HepG2 (cell line): ENCODE data around the gene FAM3B. TPM values are rescaled to one million over a fixed set of nuclear protein-coding genes. Genes with fewer than 3 reads are reported as not detected.
A peak's percentile ranks its signal among the peaks of the same experiment; 100 is the strongest.

ENCODE experiments used
- HMG20A ChIP-seq: IDR thresholded peaks from 2 replicates; pipeline ENCODE4 v1.6.1; 2016; ENCODE audit warnings: borderline replicate concordance
- HNRNPUL1 ChIP-seq: fragments of 200-400 bp; formaldehyde crosslinking; IDR thresholded peaks from 2 replicates; pipeline ENCODE4 v1.6.1; 2017; ENCODE audit warnings: low read depth, mild to moderate bottlenecking, low read length, moderate library complexity
- IRX3 ChIP-seq: sonication (generic); formaldehyde crosslinking; IDR thresholded peaks from 2 replicates; pipeline ENCODE4 v1.8.1; 2023; ENCODE audit warnings: mild to moderate bottlenecking, low read depth, missing genetic modification reagents, borderline replicate concordance
- KLF13 ChIP-seq: sonication (generic); formaldehyde crosslinking; IDR thresholded peaks from 2 replicates; pipeline ENCODE4 v1.4.0; 2020; ENCODE audit warnings: mild to moderate bottlenecking, missing genetic modification reagents
- ZNF121 ChIP-seq: sonication (generic); formaldehyde crosslinking; IDR thresholded peaks from 2 replicates; pipeline ENCODE4 v1.5.0; 2020; ENCODE audit warnings: mild to moderate bottlenecking, missing genetic modification reagents
- ZNF33A ChIP-seq: sonication (generic); formaldehyde crosslinking; IDR thresholded peaks from 2 replicates; pipeline ENCODE4 v1.5.1; 2020; ENCODE audit warnings: missing genetic modification reagents, mild to moderate bottlenecking, moderate library complexity, borderline replicate concordance
- ZNF550 ChIP-seq: sonication (generic); formaldehyde crosslinking; IDR thresholded peaks from 2 replicates; pipeline ENCODE4 v1.4.0; 2020; ENCODE audit warnings: mild to moderate bottlenecking, missing genetic modification reagents, borderline replicate concordance
- ZNF558 ChIP-seq: sonication (generic); formaldehyde crosslinking; IDR thresholded peaks from 2 replicates; pipeline ENCODE4 v1.9.0; 2022; ENCODE audit warnings: mild to moderate bottlenecking, missing genetic modification reagents, borderline replicate concordance
- ZNF883 ChIP-seq: sonication (generic); formaldehyde crosslinking; IDR thresholded peaks from 2 replicates; pipeline ENCODE4 v1.5.1; 2020; ENCODE audit warnings: mild to moderate bottlenecking, missing genetic modification reagents; ENCODE audit errors: not compliant biosample characterization
- polyA plus RNA-seq, 8 experiments: library from polyadenylated mRNA; depleted of rRNA in 3 of 8; stranded (reverse) in 7 of 8; unstranded in 1 of 8; fragments of >200 nt; fragmentation: Illumina TruSeq in 4 of 8; extraction: Trizol in 4 of 8; gene quantifications; 2 replicates each; pipeline versions ENCODE4 v1.2.1 to v1.2.3, GENCODE V29; 2011 to 2016; ENCODE audit warnings: low read depth in 4 of 8, missing spikeins in 1 of 8, mixed read lengths in 1 of 8; ENCODE audit not compliant: insufficient read depth in 1 of 8
- total RNA-seq, 5 experiments: library from RNA; depleted of rRNA; stranded (reverse); fragments of >200 nt; fragmentation: Illumina TruSeq; extraction: Trizol; gene quantifications; 2 replicates each; pipeline ENCODE4 v1.2.3, GENCODE V29; 2016; ENCODE audit warnings: low read depth in 1 of 5
- TF ChIP-seq, protein P1 (sequence below): sonication (generic); formaldehyde crosslinking; IDR thresholded peaks from 2 replicates; pipeline ENCODE4 v1.4.0; 2020; ENCODE audit warnings: mild to moderate bottlenecking, missing genetic modification reagents
- TF ChIP-seq, protein P2 (sequence below): sonication (generic); formaldehyde crosslinking; IDR thresholded peaks from 2 replicates; pipeline ENCODE4 v1.9.0; 2021; ENCODE audit warnings: missing genetic modification reagents, mild to moderate bottlenecking, borderline replicate concordance
- TF ChIP-seq, protein P3 (sequence below): IDR thresholded peaks from 2 replicates; pipeline ENCODE4 v1.6.1; 2016; ENCODE audit warnings: missing compliant biosample characterization, missing genetic modification reagents, borderline replicate concordance
- TF ChIP-seq, protein P4 (sequence below): IDR thresholded peaks from 2 replicates; pipeline ENCODE4 v1.6.1; 2016; ENCODE audit warnings: mild to moderate bottlenecking
- TF ChIP-seq, protein P5 (sequence below): sonication (generic); formaldehyde crosslinking; IDR thresholded peaks from 2 replicates; pipeline ENCODE4 v1.8.1; 2023; ENCODE audit warnings: mild to moderate bottlenecking, missing genetic modification reagents
- TF ChIP-seq, protein P6 (sequence below): sonication (generic); formaldehyde crosslinking; IDR thresholded peaks from 2 replicates; pipeline ENCODE4 v1.4.0; 2020; ENCODE audit warnings: missing genetic modification reagents, borderline replicate concordance

FAM3B gene
- total and polyA plus RNA-seq, 2 of the 13 experiments (the other 11 are each of a cell fraction or from before 2014, with no cell fraction given) = 46.5 to 62.0 TPM

DNA sequence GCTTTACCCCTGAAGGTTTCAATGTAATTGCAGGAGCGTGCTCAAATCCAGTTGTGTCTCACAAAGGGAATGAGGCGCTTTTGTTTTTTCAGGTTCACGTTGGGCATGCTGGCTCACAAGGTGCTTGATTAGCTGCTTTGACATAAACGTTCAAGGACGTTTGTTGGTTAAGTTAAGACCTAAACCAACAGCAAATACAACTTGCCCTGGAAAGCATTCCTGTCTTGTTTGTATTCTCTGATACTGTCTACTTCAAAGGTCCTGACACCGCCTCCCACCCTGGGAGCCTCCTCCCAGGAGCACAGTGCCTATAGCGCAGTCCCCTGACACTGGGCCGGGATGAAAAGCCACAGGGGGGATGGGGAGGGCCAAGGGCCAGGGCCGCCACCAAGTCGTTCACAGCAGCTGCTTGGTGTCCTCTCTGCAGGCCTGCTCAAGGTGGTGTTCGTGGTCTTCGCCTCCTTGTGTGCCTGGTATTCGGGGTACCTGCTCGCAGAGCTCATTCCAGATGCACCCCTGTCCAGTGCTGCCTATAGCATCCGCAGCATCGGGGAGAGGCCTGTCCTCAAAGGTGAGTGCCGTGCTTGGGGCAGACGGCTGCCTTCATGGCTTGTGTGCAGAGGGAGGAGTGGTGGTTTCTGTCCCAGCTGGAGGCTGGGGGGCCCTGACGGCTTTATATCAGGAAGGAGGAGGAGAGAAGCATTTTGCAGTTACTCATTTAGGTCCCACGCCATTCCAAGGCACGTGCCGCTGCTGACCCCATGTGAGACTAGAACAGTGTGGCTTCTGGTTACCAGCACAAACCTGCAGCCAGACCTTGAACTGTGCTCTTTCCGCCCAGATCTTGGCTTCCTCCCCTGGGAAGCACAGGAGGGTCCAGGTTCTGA is 6.1 kb downstream of the FAM3B start (continued):
- TF ChIP-seq, protein P1, sequence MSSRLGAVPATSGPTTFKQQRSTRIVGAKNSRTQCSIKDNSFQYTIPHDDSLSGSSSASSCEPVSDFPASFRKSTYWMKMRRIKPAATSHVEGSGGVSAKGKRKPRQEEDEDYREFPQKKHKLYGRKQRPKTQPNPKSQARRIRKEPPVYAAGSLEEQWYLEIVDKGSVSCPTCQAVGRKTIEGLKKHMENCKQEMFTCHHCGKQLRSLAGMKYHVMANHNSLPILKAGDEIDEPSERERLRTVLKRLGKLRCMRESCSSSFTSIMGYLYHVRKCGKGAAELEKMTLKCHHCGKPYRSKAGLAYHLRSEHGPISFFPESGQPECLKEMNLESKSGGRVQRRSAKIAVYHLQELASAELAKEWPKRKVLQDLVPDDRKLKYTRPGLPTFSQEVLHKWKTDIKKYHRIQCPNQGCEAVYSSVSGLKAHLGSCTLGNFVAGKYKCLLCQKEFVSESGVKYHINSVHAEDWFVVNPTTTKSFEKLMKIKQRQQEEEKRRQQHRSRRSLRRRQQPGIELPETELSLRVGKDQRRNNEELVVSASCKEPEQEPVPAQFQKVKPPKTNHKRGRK (CRISPR knock-in tag) = no peak
- peak; percentile 93 for TF ChIP-seq HMG20A (CRISPR knock-in tag)
- TF ChIP-seq IRX3 (CRISPR knock-in tag) = no peak; the same call in 1 of the 2 replicates
- TF ChIP-seq ZNF550 (CRISPR knock-in tag) = peak; percentile 86; the same call in 1 of the 2 replicates
- no peak for TF ChIP-seq ZNF33A (CRISPR knock-in tag)
- TF ChIP-seq, protein P2, sequence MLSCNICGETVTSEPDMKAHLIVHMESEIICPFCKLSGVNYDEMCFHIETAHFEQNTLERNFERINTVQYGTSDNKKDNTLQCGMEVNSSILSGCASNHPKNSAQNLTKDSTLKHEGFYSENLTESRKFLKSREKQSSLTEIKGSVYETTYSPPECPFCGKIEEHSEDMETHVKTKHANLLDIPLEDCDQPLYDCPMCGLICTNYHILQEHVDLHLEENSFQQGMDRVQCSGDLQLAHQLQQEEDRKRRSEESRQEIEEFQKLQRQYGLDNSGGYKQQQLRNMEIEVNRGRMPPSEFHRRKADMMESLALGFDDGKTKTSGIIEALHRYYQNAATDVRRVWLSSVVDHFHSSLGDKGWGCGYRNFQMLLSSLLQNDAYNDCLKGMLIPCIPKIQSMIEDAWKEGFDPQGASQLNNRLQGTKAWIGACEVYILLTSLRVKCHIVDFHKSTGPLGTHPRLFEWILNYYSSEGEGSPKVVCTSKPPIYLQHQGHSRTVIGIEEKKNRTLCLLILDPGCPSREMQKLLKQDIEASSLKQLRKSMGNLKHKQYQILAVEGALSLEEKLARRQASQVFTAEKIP (CRISPR knock-in tag) = no peak
- TF ChIP-seq, protein P3, sequence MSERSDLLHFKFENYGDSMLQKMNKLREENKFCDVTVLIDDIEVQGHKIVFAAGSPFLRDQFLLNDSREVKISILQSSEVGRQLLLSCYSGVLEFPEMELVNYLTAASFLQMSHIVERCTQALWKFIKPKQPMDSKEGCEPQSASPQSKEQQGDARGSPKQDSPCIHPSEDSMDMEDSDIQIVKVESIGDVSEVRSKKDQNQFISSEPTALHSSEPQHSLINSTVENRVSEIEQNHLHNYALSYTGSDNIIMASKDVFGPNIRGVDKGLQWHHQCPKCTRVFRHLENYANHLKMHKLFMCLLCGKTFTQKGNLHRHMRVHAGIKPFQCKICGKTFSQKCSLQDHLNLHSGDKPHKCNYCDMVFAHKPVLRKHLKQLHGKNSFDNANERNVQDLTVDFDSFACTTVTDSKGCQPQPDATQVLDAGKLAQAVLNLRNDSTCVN (CRISPR knock-in tag) = no peak
- TF ChIP-seq, protein P4, sequence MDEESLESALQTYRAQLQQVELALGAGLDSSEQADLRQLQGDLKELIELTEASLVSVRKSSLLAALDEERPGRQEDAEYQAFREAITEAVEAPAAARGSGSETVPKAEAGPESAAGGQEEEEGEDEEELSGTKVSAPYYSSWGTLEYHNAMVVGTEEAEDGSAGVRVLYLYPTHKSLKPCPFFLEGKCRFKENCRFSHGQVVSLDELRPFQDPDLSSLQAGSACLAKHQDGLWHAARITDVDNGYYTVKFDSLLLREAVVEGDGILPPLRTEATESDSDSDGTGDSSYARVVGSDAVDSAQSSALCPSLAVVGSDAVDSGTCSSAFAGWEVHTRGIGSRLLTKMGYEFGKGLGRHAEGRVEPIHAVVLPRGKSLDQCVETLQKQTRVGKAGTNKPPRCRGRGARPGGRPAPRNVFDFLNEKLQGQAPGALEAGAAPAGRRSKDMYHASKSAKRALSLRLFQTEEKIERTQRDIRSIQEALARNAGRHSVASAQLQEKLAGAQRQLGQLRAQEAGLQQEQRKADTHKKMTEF (CRISPR knock-in tag) = peak; percentile 58; the same call in 1 of the 2 replicates
- TF ChIP-seq, protein P5, sequence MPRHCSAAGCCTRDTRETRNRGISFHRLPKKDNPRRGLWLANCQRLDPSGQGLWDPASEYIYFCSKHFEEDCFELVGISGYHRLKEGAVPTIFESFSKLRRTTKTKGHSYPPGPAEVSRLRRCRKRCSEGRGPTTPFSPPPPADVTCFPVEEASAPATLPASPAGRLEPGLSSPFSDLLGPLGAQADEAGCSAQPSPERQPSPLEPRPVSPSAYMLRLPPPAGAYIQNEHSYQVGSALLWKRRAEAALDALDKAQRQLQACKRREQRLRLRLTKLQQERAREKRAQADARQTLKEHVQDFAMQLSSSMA (CRISPR knock-in tag) = peak; percentile 64; the same call in 1 of the 2 replicates
- TF ChIP-seq KLF13 = 0 out of 2 replicates have a peak, but pooled peaks have one; percentile 72
- TF ChIP-seq ZNF558 (CRISPR knock-in tag) = no peak
- TF ChIP-seq HNRNPUL1 = no peak
- TF ChIP-seq ZNF121 (CRISPR knock-in tag) = peak; percentile 46; the same call in 1 of the 2 replicates
- TF ChIP-seq, protein P6, sequence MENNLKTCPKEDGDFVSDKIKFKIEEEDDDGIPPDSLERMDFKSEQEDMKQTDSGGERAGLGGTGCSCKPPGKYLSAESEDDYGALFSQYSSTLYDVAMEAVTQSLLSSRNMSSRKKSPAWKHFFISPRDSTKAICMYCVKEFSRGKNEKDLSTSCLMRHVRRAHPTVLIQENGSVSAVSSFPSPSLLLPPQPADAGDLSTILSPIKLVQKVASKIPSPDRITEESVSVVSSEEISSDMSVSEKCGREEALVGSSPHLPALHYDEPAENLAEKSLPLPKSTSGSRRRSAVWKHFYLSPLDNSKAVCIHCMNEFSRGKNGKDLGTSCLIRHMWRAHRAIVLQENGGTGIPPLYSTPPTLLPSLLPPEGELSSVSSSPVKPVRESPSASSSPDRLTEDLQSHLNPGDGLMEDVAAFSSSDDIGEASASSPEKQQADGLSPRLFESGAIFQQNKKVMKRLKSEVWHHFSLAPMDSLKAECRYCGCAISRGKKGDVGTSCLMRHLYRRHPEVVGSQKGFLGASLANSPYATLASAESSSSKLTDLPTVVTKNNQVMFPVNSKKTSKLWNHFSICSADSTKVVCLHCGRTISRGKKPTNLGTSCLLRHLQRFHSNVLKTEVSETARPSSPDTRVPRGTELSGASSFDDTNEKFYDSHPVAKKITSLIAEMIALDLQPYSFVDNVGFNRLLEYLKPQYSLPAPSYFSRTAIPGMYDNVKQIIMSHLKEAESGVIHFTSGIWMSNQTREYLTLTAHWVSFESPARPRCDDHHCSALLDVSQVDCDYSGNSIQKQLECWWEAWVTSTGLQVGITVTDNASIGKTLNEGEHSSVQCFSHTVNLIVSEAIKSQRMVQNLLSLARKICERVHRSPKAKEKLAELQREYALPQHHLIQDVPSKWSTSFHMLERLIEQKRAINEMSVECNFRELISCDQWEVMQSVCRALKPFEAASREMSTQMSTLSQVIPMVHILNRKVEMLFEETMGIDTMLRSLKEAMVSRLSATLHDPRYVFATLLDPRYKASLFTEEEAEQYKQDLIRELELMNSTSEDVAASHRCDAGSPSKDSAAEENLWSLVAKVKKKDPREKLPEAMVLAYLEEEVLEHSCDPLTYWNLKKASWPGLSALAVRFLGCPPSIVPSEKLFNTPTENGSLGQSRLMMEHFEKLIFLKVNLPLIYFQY (CRISPR knock-in tag) = no peak; the same call in 1 of the 2 replicates
- peak; percentile 81 for TF ChIP-seq ZNF883 (CRISPR knock-in tag)
